PC-3 (cell line): ENCODE measurements around the gene RAB42. TPM values are rescaled to one million over a fixed set of nuclear protein-coding genes. Genes with fewer than 3 reads are reported as not detected.

Experiments used
- ATAC-seq: fragments of 200-7000 bp; cut with Tn5 transposase; 2 replicates; pipeline ENCODE4 v1.9.1; 2020; ENCODE audit warnings: mild to moderate bottlenecking, moderate library complexity
- BruUV-seq: library from RNA; stranded (reverse); fragments of 400-500 nt; replicated peaks from 2 replicates; lab custom pipeline; 2021; lab: Mats Ljungman, UMichigan
- CTCF ChIA-PET: fragments of 300-600 bp; sonication (Branson Sonifier 250); formaldehyde crosslinking; loops from one replicate; lab custom pipeline; 2022; ENCODE audit warnings: antibody characterized with exemption; lab: Charles Lee
- POLR2A ChIA-PET: fragments of 300-600 bp; sonication (Branson Sonifier 250); formaldehyde crosslinking; loops from one replicate; lab custom pipeline; 2022; ENCODE audit warnings: antibody characterized with exemption; ENCODE audit not compliant: unreplicated experiment; lab: Charles Lee
- DNase-seq: peaks from one replicate; pipeline ENCODE4 v3.0.0-alpha.2; 2015
- H2AFZ ChIP-seq: fragments of 300-600 bp; sonication (generic); 2 replicates; pipeline ENCODE4 v1.6.0; 2016; ENCODE audit warnings: antibody characterized with exemption, low read length
- H3F3A ChIP-seq: fragments of 300-600 bp; sonication (generic); one replicate; pipeline ENCODE4 v1.6.0; 2017; ENCODE audit warnings: antibody characterized with exemption, low read length, control low read depth, mild to moderate bottlenecking; ENCODE audit not compliant: unreplicated experiment
- H3K27ac ChIP-seq: fragments of 300-600 bp; sonication (generic); 2 replicates; pipeline ENCODE4 v1.5.1; 2016; ENCODE audit warnings: mild to moderate bottlenecking, low read length
- H3K27me3 ChIP-seq: fragments of 300-600 bp; sonication (generic); 2 replicates; pipeline ENCODE4 v1.6.1; 2016; ENCODE audit warnings: low read length, mixed read lengths
- H3K36me3 ChIP-seq: fragments of 300-600 bp; sonication (generic); 2 replicates; pipeline ENCODE4 v1.6.1; 2016; ENCODE audit warnings: low read depth, mixed run types, low read length, mixed read lengths
- H3K4me1 ChIP-seq: fragments of 300-600 bp; sonication (generic); 2 replicates; pipeline ENCODE4 v1.5.1; 2016; ENCODE audit warnings: low read length; ENCODE audit not compliant: insufficient read depth
- H3K4me2 ChIP-seq: fragments of 300-600 bp; sonication (generic); 2 replicates; pipeline ENCODE4 v1.6.0; 2016; ENCODE audit warnings: low read length
- H3K4me3 ChIP-seq: fragments of 300-600 bp; sonication (generic); 2 replicates; pipeline ENCODE4 v1.5.1; 2016; ENCODE audit warnings: mild to moderate bottlenecking, low read length, mixed read lengths
- H3K79me2 ChIP-seq: fragments of 300-600 bp; sonication (generic); 2 replicates; pipeline ENCODE4 v1.6.1; 2017; ENCODE audit warnings: low read length, mixed read lengths
- H3K9ac ChIP-seq: fragments of 300-600 bp; sonication (generic); 2 replicates; pipeline ENCODE4 v1.6.0; 2016; ENCODE audit warnings: mild to moderate bottlenecking, low read length
- H3K9me2 ChIP-seq: fragments of 300-600 bp; sonication (generic); replicated peaks from 2 replicates; pipeline ENCODE4 v1.6.1; 2016; ENCODE audit warnings: mixed run types, low read length, mixed read lengths
- H3K9me3 ChIP-seq: fragments of 300-600 bp; sonication (generic); 2 replicates; pipeline ENCODE4 v1.6.1; 2016; ENCODE audit warnings: low read length, mixed read lengths
- H4K20me1 ChIP-seq: fragments of 300-600 bp; sonication (generic); 2 replicates; pipeline ENCODE4 v1.6.1; 2016; ENCODE audit warnings: low read length, mixed read lengths
- CTCF ChIP-seq: fragments of 300-600 bp; sonication (generic); conservative IDR thresholded peaks from 2 replicates; pipeline ENCODE4 v1.5.1; 2017; ENCODE audit warnings: antibody characterized with exemption, low read depth, mild to moderate bottlenecking, low read length
- EZH2 ChIP-seq: fragments of 300-600 bp; sonication (generic); IDR thresholded peaks from one replicate; pipeline ENCODE4 v1.6.1; 2017; ENCODE audit warnings: antibody characterized with exemption, mild to moderate bottlenecking, low read length; ENCODE audit not compliant: unreplicated experiment
- EZH2phosphoT487 ChIP-seq: fragments of 300-600 bp; sonication (generic); IDR thresholded peaks from 2 replicates; pipeline ENCODE4 v1.6.1; 2018; ENCODE audit warnings: mild to moderate bottlenecking, antibody characterized with exemption, low read length, borderline replicate concordance
- intact Hi-C: fragments of 100-400 bp; cut with micrococcal nuclease; formaldehyde crosslinking; loops from 2 replicates; pipeline ENCODE4 v1.9.0; 2023
- total RNA-seq: library from RNA; depleted of rRNA; stranded (reverse); fragments of >200 nt; gene quantifications from 2 replicates; pipeline ENCODE4 v1.2.3, GENCODE V29; 2014

Gene RAB42
- total RNA-seq, 1 experiment from 2014 or later = 1.5 TPM

- intact Hi-C loops = no loop called here
- H3K36me3 ChIP-seq = no peaks in the 10 kb centered on the region
- no peak overlapping the region for H3K9ac ChIP-seq
- H3K4me1 ChIP-seq = peaks cover 8% of the 10 kb centered on the region; the same call in 1 of the 2 replicates
- no peak overlapping the region for H3K27ac ChIP-seq
- TF ChIP-seq EZH2 = no peak
- TF ChIP-seq CTCF = no peak
- no peak for TF ChIP-seq EZH2phosphoT487
- no peak overlapping the region for H2AFZ ChIP-seq
- H3K4me3 ChIP-seq = no peak overlapping the region
- DNase-seq = no peak
- no peaks in the 10 kb centered on the region for H3K9me3 ChIP-seq
- no peak overlapping the region for H3K4me2 ChIP-seq
- no TSS peak for BruUV-seq
- H3K27me3 ChIP-seq = no peaks in the 10 kb centered on the region
- ChIA-PET POLR2A (no interaction called here), CTCF (interaction anchor here (0.6 kb wide), 1 partner anchor 30 kb away, joined by 4 read pairs; no protein-coding TSS in a partner anchor)
- no peaks in the 10 kb centered on the region for H4K20me1 ChIP-seq
- no peaks in the 10 kb centered on the region for H3F3A ChIP-seq
- peaks cover 12% of the 10 kb centered on the region for H3K79me2 ChIP-seq
- H3K9me2 ChIP-seq = no peaks in the 10 kb centered on the region
- no peak for ATAC-seq
Observed at GRCh38 chr1:28551381-28551780, 40.7 kb upstream of the RAB42 start.

- peak within 1 kb of the TSS; percentile 91 for H3K4me2 ChIP-seq
- peaks cover 8% of the 10 kb centered on the region; the same call in 1 of the 2 replicates for H3K4me1 ChIP-seq
- DNase-seq (peak; percentile 98), ATAC-seq (peak; percentile 92)
- no peaks in the 10 kb centered on the region for H3F3A ChIP-seq
- no peaks in the 10 kb centered on the region for H4K20me1 ChIP-seq
- peaks cover 12% of the 10 kb centered on the region for H3K79me2 ChIP-seq
- TF ChIP-seq CTCF (no peak), EZH2 (no peak), EZH2phosphoT487 (no peak)
- H3K9ac ChIP-seq = peak within 1 kb of the TSS; percentile 92
- ChIA-PET POLR2A (interaction anchor here (0.5 to 1.9 kb wide), 3 partner anchors 10 to 29 kb away, joined by 6 to 11 read pairs (median 6); no protein-coding TSS in a partner anchor), CTCF (no interaction called here)
- no peaks in the 10 kb centered on the region; the same call in 1 of the 2 replicates for H3K36me3 ChIP-seq
- no peaks in the 10 kb centered on the region for H3K9me3 ChIP-seq
- intact Hi-C loops = loop anchor here (1.0 to 2.0 kb wide), 3 partner anchors 28 to 49 kb away; no protein-coding TSS in a partner anchor
- no peaks in the 10 kb centered on the region for H3K27me3 ChIP-seq
- no peaks in the 10 kb centered on the region for H3K9me2 ChIP-seq
- BruUV-seq = no TSS peak
- H3K27ac ChIP-seq = peak within 1 kb of the TSS; percentile 45
- peak within 1 kb of the TSS; percentile 96 for H2AFZ ChIP-seq
- peak within 1 kb of the TSS; percentile 95 for H3K4me3 ChIP-seq
Observed at GRCh38 chr1:28552758-28553663, 39.1 kb upstream of the RAB42 start, which contains the start of gene TRNAU1AP. Gene TRNAU1AP (plus strand): TSS chr1:28553085. CDS start chr1:28553111, 26 bp downstream.
